GM12878 (cell line): ENCODE results near the gene CELSR3.

Experiments
- MTA2 ChIP-seq: fragments of 450-650 bp; IDR thresholded peaks from 2 replicates; pipeline ENCODE4 v1.6.1; 2016; ENCODE audit warnings: low read depth, mild to moderate bottlenecking, moderate library complexity
- SUZ12 ChIP-seq: fragments of 200-600 bp; sonication (generic); IDR thresholded peaks from one replicate; pipeline ENCODE4 v1.6.1; 2018; ENCODE audit warnings: antibody characterized with exemption, mild to moderate bottlenecking; ENCODE audit not compliant: unreplicated experiment

GRCh38 chr3:48663489-48664312, 1.0 kb upstream of the CELSR3 start:
- TF ChIP-seq MTA2 (no peak), SUZ12 (no peak)
